GM19324 (cell line): ENCODE results near the gene PERM1.
A peak's percentile ranks its signal among the peaks of the same experiment; 100 is the strongest.
"Not testable (repeated sequence)": the region's sequence is repeated elsewhere in the genome, so short reads cannot be mapped to it uniquely, and the experiment has no call there.

ENCODE experiments used
- ATAC-seq: cut with Tn5 transposase; IDR thresholded peaks from one replicate; pipeline ENCODE4 v1.9.1; 2021; ENCODE audit warnings: mild to moderate bottlenecking, moderate library complexity; ENCODE audit not compliant: unreplicated experiment, low FRiP score

PERM1 gene, protein sequence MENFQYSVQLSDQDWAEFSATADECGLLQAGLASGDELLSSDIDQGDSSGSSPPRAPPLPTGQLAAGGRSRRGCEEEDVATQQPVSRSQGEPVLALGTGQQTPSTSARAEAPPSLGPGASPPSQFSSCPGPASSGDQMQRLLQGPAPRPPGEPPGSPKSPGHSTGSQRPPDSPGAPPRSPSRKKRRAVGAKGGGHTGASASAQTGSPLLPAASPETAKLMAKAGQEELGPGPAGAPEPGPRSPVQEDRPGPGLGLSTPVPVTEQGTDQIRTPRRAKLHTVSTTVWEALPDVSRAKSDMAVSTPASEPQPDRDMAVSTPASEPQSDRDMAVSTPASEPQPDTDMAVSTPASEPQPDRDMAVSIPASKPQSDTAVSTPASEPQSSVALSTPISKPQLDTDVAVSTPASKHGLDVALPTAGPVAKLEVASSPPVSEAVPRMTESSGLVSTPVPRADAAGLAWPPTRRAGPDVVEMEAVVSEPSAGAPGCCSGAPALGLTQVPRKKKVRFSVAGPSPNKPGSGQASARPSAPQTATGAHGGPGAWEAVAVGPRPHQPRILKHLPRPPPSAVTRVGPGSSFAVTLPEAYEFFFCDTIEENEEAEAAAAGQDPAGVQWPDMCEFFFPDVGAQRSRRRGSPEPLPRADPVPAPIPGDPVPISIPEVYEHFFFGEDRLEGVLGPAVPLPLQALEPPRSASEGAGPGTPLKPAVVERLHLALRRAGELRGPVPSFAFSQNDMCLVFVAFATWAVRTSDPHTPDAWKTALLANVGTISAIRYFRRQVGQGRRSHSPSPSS

DNA sequence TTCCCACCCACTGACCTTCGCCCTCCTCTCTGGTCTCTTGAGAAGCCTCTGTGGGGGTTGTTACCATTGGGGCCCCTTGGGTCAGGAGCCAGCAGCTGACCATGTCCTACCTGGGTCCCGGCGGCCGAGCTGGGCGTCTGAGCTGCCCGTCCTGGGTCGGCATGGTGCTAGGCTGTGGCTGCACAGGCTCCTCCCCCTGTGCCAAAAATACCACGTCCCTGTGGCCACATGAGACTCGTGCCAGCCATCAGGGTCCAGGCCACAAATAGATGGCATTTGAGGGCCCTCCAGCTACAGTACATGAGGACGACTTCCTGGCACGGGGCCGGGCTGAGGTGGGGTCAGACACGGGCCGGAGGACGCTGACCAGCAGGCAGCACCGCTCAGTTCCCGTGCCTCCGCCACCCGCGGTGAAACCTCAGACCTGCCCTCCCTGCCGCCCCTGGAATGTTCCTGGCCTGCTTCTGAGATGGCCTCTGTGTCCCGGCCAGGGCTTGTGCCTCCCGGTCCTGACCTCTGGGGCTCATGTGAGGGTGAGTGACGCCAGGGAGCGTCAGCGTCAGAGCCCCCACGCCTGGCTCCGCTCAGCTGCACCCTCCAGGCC is at the start of gene PERM1:
PERM1 (minus strand) TSS at position 139 of the 604 bp plus-strand sequence. CDS start 1,064 bp downstream, outside the sequence.
- no peak for ATAC-seq

DNA sequence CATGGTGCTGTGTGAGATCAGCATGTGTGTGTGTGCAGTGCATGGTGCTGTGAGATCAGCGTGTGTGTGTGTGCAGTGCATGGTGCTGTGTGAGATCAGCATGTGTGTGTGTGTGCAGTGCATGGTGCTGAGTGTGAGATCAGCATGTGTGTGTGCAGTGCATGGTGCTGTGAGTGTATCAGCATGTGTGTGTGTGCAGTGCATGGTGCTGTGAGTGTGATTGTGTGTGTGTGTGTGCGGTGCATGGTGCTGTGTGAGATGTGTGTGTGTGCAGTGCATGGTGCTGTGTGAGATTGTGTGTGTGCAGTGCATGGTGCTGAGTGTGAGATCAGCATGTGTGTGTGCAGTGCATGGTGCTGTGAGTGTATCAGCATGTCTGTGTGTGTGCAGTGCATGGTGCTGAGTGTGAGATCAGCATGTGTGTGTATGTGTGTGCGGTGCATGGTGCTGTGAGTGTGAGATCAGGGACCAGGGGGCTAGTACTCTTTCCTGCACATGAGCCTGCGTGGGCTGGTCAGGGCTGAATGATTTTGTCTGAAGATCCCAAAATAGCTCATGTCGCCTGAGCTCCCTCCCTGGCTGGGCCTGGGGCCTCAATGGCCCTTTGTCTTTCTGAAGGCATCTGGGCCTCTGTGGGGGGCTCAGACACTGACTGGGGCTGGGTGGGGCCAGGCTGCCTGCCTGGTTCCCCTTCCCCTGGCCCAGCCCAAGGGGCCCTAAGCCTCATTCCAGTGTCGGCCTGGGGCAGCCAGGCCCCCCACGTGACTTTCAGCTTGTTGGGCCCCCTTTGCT is 49.2 kb upstream of the PERM1 start:
- not testable (repeated sequence) for ATAC-seq

DNA sequence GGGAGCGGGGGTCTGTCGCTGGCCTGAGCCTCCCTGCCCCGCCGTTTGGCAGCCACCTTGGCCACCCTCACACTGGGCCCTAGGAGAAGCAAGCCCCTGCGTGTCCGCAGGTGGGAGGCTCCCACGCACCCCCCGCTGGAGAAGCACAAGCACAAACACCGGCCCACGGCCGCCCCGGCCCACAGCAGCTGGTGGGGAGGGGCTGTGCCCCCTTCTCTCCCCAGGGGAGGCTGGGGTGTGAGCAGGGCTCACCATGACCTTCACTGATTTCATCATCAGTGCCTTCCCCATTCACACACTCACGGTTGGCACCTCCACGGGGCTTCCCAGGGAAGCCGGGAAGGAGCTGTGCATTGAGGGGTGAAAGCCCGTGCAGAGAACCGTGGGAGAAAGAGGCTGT is 45.9 kb upstream of the PERM1 start:
- no peak for ATAC-seq

DNA sequence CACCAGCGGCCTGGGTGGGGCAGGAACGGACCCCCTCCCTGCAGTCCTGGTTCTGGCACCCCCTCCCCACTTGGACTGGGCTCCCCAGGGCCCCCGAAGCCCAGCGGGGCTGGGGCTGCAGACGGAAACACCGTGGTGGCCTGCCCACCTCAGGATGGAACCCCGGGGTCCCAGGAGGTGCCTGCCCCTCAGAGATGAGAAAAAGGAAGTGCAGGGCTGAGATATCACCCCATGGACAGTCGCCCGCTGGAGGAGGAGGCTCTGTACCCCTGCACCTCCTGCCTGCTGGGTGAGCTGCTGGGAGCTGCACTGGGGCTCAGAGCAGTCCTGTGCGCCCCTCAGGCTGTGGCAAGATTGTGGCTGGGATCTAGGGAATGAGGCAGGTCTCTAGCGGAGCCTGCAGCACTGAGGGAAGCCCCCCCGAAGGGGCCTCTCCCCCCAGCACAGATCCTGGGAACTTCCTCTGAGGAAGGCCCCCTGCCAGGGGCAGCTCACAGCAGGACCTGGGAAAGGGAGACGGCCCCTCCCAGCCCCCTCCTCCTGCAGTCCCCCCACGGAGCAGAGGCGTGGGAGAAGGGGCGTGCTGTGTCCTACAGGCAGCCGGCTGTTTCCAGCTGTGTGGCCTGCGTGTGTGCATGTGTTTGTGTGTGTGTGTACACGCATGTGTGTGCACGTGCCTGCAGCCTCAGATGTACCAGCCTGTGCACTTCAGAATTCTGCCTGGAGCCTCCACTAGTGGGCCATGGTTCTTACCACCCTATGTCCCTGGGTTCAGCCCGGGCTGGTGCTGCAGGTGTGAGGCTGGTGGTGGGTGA is 44.9 kb upstream of the PERM1 start:
- ATAC-seq: no peak

DNA sequence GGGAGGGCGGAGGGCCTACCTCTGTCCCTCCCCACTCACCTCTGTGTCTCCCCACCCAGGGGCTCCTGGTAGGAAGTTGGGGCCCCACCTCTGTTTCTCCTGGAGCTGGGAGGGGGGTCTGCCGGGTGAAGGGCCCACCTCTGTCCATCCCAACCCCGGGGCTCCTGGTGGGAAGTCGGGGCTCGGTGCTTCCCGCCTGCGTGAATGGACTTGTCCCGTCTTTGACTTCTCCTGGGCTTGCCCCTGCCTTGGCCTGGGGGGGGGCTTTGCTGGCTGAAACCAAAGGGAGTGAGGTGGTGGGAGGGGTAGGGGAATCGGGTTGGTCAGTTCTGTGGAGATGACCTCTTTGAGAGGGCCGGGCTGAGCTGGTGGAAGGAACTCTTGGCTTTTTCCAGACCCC is 43.8 kb upstream of the PERM1 start:
- ATAC-seq: no peak

DNA sequence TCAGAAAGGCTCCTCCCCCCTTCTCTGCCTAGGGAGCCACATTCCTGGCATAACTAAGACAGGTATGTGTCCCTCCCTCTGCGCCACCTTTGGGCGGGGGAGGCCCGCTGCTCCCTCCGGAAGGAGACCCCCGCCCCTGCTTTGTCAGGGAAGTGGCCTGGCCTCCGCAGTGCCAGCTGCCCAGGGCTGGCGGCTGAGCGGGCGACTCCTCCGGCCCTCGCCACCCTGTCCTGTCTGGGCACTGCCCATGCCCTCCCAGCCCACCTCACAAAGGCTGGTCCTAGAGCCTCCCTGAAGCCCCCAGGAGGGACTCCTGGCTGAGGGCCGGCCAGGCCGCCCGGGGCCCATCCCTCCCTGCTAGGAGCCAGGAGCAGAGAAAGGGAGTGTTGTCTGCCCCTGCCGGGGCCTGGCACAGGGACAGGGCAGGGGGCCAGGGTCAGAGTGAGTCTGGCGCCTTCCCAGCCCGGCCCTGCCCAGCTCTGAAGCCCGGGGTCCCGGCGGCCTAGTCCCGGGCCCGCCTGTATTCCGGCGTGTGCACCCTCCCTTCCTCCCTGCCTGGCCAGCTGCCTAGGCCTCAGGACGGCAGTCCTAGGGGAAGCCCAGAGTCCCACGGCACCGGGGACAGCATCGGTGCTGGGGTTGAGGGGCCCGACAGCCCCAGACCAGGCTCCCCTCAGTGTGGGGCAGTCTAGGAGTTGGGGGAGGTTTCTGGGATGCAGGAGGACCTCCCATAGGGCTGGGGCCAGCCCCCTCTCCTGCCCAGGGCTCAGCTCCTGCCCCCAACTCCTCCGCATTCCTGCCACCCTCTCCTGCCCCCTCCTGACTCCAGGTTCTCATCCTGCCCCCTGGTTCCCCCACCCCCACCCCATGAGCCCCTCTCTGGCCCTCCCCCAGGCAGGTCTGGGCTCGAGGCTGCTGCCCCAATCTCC is 43.1 kb upstream of the PERM1 start:
- ATAC-seq: no peak

DNA sequence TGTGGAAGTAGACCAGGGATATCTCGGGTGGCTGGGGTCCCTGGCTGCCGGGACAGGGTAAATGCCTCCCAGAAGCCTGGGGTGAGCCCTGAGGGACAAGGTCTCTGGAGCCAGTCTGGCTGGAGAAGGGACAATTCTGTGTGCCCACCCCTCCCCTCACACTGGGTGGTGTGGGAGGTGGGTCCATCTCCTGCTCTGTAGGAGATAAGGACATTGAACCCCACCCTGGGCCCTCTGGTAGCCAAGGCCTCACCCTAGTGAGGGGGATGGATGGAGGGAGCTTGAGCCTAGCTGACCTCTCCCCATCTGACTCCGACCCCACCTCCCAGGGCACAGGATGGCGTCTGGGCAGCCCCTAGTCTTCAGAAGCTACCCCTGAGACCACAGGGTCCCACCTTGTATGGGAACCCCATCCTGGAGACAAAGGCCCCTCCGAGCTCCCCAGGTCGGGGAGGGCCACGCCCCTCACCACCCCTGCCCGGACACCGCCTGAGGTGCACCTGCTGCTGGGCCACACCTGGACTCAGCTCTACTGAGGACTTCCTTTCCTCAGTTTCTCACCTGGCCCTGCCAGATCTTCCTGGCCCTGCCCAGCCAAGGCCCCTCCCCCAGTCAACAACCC is 42.4 kb upstream of the PERM1 start:
- no peak for ATAC-seq

DNA sequence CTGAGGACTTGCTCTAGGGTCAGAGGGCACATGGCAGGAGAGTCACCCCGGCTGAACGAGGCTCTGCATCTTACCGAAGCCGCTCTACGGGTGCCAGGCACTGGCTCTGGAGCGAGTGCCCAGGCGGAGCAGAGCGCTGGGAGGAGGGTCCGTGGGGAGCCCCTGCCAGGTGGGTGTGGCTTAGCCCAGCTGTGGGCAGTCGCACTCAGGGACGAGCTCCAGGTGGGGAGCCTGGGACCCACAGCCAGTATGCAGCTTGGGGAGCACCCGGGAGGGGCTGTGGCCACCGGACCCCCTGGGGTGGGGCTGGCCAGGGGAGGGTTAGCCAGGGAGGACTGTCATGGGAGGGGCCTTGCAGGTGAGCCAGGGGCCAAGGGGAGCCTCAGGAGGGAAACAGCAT is 41.8 kb upstream of the PERM1 start:
- ATAC-seq: no peak

DNA sequence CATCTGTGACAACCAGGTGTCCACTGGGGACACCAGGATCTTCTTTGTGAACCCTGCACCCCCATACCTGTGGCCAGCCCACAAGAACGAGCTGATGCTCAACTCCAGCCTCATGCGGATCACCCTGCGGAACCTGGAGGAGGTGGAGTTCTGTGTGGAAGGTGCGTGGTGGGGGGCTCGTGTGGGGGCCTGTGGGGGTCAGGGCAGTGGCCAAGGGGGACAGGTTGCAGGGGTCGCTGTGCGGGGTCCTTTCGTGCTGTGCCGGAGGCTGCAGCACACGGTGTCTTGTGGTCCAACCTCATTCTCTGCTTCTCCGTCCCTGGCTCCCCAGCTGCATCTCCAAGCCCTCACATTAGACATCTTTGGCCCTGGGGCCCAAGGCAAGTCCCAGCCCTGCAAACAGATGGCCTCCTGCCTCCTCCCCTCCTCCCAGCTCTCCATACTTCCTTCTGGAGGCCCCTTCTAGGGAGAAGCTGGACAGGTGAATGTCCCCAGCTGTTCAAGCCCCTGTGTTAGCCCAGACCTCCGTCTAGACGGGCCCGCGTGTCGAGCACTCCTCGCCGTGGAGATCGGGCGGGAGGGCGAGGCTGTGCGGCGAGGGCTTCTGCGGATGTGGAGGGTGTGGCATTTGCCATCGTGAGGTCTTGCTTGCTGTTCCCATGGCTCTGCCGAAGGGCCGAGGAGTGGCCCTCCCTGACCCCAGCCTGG is 40.6 kb upstream of the PERM1 start:
- ATAC-seq: no peak

DNA sequence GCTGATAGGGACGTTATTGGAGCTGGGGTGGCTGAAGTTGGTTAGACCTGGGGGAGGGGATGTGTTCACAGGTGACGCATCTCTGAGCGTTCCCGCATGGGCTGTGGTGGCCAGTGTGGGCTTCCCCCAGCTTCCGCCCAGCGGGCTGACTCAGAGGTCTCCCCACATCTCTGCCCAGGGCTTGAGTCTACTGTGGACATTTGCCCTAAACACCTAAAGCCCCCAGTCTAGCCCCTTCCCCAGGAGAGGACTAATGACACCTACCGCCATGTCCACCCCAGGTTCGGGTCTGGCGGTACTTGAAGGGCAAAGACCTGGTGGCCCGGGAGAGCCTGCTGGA is 40.0 kb upstream of the PERM1 start:
- ATAC-seq: no peak

DNA sequence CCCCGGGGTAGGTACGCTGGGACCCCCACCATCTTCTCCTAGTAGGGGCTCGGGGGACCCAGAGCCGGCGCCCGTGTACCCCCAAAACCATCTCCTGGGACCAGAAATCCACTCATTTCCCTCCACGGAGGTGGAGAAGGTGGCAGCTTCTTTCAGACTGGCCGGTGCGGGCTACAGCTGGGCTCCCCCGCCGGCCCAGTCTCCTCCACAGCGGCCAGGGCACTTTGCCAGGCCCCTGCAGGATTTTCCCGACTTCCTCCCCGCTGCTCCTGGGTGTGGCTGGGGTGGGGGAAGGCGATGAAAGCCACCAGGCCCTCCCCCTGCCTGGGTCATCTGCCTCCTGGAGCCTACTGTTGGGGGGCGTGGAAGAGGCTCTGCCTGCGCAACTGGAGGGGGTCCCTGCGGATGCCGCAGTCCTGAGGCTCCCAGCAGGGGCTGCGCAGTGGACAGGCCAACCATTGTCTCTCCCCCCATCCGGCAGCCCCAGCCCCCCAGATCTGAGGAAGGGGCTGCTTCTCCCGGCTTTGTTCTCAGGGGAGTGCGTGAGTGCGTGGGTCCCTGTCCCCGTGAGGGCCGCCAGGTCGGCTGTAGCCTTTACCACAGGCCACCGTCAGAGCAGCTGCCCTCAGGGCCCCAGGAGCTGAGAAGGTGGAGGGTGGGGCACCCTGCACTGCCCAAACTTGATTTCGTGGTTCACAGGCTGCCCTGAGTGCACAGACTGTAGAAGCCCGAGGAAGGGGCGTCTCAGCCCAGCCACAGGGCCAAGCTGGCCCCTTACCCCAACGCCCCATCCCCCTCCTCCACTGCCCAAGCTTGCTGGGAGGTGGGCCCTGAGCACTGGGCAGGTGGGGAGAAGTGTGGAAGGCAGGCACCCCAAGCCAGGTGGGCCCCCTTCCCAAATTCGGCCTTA is 39.4 kb upstream of the PERM1 start:
- ATAC-seq: no peak

DNA sequence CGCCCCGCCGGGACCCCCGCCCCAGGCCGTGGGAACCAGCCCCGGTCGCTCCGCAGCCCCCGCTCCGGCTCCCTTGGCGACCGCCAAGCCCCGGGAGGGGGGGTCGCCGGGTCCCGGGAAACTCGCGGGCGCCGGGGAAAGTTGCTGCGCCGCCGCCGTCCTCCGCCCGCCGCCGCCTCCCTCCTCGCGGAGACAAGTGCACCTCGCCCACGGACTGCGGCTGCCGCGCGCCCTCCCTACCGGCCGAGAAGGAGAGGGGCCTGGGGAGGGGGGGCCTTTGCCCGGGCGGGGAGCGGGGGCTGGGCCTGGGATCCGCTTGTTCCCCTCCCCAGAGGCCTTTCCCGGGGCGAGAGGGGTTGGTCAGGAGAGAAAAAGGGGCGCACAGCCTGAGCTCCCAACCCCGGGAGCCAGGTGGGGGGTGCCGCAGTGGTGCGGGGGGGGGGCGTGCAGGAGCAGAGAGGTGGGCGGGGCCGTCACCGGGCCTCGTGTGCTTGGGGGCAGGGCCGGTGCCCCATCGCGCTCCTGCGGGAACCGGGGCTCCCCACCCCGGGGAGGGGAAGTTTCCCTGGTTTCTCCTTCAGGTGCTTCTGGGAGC is 38.6 kb upstream of the PERM1 start:
- ATAC-seq: peak; percentile 26

DNA sequence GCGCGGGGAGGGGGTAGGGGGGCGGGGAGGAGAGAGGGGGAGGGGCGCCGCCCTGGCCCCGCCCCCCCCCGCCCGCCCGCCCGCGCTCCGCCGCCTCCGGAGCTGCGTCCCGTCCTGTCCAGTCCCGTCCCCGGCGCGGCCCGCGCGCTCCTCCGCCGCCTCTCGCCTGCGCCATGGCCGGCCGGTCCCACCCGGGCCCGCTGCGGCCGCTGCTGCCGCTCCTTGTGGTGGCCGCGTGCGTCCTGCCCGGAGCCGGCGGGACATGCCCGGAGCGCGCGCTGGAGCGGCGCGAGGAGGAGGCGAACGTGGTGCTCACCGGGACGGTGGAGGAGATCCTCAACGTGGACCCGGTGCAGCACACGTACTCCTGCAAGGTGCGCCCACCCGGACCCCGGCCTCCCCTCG is 38.1 kb upstream of the PERM1 start, which contains the start of gene AGRN:
AGRN (plus strand) TSS at position 121 of the 405 bp plus-strand sequence; CDS start at position 174, 53 bp downstream.
- ATAC-seq: peak; percentile 47

DNA sequence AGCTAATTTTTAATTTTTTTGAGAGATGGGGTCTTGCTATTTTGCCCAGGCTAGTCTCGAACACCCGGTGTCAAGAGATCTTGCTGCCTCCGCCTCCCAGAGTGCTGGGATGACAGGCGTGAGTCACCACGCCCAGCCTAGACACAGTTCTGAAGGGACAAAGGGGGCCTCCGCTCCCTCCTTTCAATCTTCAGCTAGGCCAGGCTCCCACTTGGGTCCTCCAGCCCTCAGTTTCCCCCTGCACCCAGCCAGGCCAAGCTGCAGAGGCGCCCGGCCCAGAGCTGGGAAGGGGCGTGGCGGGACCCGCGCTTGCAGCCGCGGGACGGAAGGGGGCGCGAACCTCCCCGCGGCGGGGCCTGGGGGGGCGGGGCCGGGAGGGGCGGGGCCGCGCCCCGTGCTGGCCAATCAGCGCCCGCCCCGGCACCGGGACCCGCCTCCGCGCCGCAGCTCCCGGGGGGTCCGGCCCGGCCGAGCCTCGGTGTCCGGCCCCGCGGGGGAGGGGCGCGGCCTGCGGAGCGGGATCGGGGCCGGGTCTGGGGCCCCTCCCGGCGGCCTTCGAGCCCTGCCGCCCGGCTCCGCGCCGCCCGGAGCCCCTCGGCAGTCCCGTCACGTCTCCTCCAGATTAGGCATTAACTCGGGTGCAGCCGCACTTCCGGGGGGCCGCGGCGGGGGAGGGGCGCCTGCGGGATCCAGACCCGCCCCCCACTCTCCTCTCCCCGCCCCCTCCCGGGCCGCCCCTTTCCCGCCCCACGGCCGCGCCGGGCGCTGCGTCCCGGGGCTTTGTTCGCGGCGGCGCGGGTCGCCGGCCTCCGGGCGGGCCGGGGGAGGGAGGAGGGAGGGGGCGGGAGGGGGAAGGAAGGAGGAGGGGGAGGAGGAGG is 37.5 kb upstream of the PERM1 start:
- ATAC-seq: peak; percentile 77

DNA sequence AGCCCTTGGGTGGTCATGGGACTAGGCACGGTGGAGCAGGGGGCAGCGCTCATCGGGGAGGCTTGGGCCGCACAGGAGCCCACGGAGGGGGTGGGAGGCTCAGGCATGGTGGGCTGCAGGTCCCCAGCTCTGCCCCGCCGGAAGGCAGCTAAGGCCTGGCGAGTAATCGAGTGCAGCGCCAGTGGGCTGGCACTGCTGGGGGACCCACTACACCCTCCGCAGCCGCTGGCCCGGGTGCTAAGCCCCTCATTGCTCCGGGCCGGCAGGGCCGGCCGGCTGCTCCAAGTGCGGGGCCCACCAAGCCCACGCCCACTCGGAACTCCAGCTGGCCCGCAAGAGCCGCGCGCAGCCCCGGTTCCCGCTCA is 36.4 kb upstream of the PERM1 start:
- not testable (repeated sequence) for ATAC-seq
